ENCODE results near the gene IL1RAPL2.
"Not testable (repeated sequence)": the region's sequence is repeated elsewhere in the genome, so short reads cannot be mapped to it uniquely, and the experiment has no call there.

IL1RAPL2 gene

DNA sequence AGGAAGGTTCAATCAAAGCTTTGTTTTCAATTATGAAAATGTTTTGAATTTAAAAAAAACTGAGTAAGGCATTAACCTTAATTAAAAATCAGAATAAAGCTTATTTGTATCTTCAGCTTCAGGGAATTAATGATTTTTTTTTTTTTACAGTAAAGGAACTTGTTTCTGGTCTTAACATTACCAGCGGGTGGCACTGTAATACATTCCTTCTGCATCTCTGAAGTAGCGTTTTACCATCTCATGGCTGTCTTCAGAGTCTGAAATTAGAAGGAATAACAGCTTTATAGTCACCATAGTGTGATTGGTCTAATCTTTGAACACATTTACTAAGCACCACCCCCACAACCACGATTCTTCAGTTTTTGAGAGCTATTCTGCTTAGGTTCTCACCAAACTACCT lies 102.6 kb downstream of the IL1RAPL2 start:
- TF ChIP-seq, protein P1, sequence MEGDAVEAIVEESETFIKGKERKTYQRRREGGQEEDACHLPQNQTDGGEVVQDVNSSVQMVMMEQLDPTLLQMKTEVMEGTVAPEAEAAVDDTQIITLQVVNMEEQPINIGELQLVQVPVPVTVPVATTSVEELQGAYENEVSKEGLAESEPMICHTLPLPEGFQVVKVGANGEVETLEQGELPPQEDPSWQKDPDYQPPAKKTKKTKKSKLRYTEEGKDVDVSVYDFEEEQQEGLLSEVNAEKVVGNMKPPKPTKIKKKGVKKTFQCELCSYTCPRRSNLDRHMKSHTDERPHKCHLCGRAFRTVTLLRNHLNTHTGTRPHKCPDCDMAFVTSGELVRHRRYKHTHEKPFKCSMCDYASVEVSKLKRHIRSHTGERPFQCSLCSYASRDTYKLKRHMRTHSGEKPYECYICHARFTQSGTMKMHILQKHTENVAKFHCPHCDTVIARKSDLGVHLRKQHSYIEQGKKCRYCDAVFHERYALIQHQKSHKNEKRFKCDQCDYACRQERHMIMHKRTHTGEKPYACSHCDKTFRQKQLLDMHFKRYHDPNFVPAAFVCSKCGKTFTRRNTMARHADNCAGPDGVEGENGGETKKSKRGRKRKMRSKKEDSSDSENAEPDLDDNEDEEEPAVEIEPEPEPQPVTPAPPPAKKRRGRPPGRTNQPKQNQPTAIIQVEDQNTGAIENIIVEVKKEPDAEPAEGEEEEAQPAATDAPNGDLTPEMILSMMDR (conservative IDR thresholded peaks at IDR 0.05; ENCODE audit: low read depth) = no peak
- H3K27ac ChIP-seq = no peak overlapping the region
- ChIA-PET CTCF (interaction anchor here (0.5 to 0.9 kb wide), 7 partner anchors 15 to 1389 kb away, joined by 3 to 7 read pairs (median 4); no protein-coding TSS in a partner anchor), POLR2A (ENCODE audit: low non-redundant PET) (no interaction called here)
- no peak for DNase-seq (ENCODE audit: low spot score)

DNA sequence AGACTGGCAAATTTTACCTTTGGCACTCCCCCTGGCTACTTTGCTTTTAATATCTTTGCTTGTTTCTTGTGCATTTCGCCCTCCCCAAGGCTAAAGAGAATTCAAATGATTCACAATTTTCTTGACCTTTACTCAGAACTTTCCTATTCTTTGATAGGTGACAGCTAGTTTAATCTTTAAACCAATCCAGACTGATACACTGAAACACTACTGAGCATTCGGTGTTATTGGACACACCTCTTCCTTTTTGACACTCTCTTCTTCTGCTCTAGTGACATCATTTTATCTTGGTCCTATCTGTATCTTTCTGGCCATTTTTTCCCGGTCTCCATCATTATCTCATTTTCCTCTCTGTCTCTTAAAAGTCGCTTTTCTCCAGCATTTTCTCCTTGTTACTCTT lies 103.1 kb downstream of the IL1RAPL2 start:
- POLR2A ChIA-PET (ENCODE audit: low non-redundant PET) = no interaction called here
- no peak for DNase-seq (ENCODE audit: low spot score)
- no peak overlapping the region for H3K27ac ChIP-seq
- CTCF ChIA-PET = interaction anchor here (0.5 to 0.9 kb wide), 4 partner anchors 14 to 851 kb away, joined by 3 to 7 read pairs (median 4); no protein-coding TSS in a partner anchor
- TF ChIP-seq, protein P1 (conservative IDR thresholded peaks at IDR 0.05; ENCODE audit: low read depth) = no peak

DNA sequence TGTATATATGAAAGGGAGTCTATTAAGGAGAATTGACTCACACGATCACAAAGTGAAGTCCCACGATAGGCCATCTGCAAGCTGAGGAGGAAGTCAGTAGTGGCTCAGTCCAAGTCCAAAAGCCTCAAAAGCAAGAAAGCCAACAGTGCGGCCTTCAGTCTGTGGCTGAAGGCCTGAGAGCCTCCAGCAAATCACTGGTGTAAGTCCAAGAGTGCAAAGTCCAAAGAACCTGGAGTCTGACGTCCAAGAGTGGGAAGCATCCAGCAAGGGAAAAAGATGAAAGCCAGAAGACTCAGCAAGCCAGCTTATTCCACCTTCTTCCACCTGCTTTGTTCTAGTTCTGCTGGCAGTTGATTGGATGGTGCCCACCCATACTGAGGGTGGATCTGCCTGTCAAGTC lies 104.1 kb downstream of the IL1RAPL2 start:
- ChIA-PET POLR2A (ENCODE audit: low non-redundant PET) (no interaction called here), CTCF (no interaction called here)
- TF ChIP-seq, protein P1 (conservative IDR thresholded peaks at IDR 0.05; ENCODE audit: low read depth) = no peak
- no peak overlapping the region for H3K27ac ChIP-seq
- no peak for DNase-seq (ENCODE audit: low spot score)

DNA sequence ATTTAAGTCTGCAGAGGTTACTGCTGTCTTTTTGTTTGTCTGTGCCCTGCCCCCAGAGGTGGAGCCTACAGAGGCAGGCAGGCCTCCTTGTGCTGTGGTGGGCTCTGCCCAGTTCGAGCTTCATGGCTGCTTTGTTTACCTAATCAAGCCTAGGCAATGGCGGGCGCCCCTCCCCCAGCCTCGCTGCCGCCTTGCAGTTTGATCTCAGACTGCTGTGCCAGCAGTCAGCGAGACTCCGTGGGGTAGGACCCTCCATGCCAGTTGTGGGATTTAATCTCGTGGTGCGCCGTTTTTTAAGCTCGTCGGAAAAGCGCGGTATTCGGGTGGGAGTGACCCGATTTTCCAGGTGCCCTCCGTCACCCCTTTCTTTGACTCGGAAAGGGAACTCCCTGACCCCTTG lies 111.5 kb downstream of the IL1RAPL2 start:
- H3K27ac ChIP-seq; POLR2A ChIA-PET (ENCODE audit: low non-redundant PET); DNase-seq (ENCODE audit: low spot score); CTCF ChIA-PET: not testable (repeated sequence)

DNA sequence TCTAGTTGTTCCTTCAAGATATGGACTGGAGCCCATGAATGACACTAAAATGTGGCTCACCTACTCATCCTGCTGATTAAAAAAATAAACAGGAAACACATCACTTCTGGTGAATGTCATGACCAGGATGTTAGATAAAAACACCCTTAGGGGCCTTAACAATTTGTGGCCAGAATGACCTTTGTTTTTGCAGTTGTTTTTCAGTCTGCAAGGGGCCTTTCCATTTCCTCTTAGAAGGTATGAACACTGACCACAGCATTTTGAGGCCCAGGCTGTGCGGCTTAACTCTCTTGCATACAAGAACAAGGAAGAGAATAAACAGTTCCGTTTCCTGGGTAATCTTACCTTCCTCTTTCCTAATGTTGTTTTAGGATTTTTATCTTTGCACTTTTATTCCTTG lies 113.2 kb downstream of the IL1RAPL2 start:
- TF ChIP-seq, protein P1 (conservative IDR thresholded peaks at IDR 0.05; ENCODE audit: low read depth) = no peak
- no peak overlapping the region for H3K27ac ChIP-seq
- CTCF ChIA-PET = interaction anchor here (0.6 kb wide), 1 partner anchor 71 kb away, joined by 3 read pairs; no protein-coding TSS in a partner anchor
- POLR2A ChIA-PET (ENCODE audit: low non-redundant PET) = no interaction called here
- no peak for DNase-seq (ENCODE audit: low spot score)

DNA sequence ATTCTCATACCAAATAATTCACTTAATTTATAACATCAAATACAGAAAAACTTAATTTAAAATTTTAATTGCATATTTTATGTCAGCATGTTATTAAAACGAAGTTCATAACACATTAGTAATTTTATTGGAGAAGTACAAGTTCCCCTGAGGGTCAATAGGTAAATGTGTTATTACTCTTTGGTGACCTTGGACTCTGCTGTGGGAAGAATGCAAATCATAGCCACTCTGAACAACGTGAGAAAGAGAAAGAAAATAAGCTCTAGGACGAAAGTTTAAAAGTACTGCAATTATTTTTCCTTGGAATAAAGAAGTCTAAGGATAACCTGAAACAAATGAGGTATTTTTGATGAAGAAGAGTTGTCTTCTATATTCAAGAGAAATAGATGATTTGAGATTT lies 115.2 kb downstream of the IL1RAPL2 start:
- TF ChIP-seq, protein P1 (conservative IDR thresholded peaks at IDR 0.05; ENCODE audit: low read depth) = no peak
- H3K27ac ChIP-seq = no peak overlapping the region
- DNase-seq (ENCODE audit: low spot score) = no peak
- ChIA-PET CTCF (no interaction called here), POLR2A (ENCODE audit: low non-redundant PET) (no interaction called here)

DNA sequence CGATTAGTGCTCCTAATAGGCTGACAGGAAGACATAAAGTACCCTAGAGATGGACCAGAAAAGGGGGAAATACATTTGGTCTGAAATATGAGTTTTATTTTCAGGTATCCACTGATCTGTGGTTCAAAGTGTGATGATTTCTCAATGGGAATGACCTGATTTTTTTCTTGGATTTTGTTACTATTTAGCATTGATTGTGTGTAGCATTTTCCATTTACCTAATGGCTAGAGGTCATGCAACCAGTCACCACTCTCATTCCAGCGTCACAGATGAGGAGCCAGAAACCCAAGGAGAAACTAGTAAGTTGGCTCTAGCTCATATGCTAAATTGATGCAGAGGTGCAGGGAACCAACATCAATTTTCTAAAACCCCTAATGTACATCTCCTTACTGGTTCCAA lies 118.1 kb downstream of the IL1RAPL2 start:
- CTCF ChIA-PET = interaction anchor here (0.9 kb wide), 1 partner anchor 15 kb away, joined by 3 read pairs; no protein-coding TSS in a partner anchor
- H3K27ac ChIP-seq = no peak overlapping the region
- DNase-seq (ENCODE audit: low spot score) = no peak
- TF ChIP-seq, protein P1 (conservative IDR thresholded peaks at IDR 0.05; ENCODE audit: low read depth) = no peak
- POLR2A ChIA-PET (ENCODE audit: low non-redundant PET) = no interaction called here

All from RWPE1 (cell line).